Skeletal muscle cell (primary cell): ENCODE data around the gene SPATS2L.

Experiments
- DNase-seq: peaks from one replicate; pipeline ENCODE4 v3.0.0-alpha.2; 2010; ENCODE audit warnings: low read depth
- H3K4me3 ChIP-seq: 2 replicates; pipeline ENCODE4 v1.5.1; 2011; ENCODE audit warnings: low read depth, mild to moderate bottlenecking, control low read depth, low read length, moderate library complexity

Gene SPATS2L

DNA sequence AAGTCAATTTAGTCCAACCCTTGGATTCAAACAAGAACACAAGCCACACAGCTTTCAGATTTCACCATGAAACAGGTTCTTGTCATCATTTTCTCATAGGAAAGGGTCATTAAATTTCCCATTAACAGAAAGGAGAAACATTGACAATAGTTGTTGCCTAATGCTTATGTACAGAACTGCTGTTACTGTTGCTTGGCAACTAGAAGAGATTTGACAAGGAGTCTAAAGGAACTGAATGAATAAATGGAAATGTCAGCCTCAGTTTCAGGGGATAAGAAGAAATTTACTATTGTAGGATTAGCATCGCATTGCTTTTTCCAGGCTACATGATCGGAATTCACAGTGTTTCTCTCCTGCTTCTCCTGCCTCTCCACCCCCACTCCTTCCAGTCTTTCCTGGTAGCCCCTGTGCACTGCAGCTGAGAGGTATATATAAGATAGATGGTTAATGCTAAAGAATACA lies 90.3 kb downstream of the SPATS2L start:
- no peak for DNase-seq
- H3K4me3 ChIP-seq, result no peak overlapping the region

DNA sequence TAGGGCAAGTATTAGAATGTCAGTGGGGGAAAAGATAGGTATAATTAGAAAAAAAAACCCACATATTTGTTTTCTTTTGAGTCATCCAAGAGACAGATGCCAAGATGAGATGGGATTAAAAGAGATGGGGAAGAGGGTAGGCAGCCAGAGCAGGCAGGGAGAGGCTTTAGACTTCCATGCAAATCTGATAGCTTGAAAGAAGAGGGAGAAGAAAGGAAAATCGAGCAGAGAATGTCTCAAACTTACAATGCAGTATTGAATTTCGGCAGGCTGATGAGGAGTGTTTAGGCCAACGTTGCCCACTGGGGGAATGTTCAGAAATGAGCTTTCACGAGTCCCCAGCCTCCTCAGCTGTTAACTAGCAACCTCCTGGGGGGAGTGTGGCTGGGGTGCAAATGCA lies 91.3 kb downstream of the SPATS2L start:
- DNase-seq, result no peak
- H3K4me3 ChIP-seq, result no peak overlapping the region

DNA sequence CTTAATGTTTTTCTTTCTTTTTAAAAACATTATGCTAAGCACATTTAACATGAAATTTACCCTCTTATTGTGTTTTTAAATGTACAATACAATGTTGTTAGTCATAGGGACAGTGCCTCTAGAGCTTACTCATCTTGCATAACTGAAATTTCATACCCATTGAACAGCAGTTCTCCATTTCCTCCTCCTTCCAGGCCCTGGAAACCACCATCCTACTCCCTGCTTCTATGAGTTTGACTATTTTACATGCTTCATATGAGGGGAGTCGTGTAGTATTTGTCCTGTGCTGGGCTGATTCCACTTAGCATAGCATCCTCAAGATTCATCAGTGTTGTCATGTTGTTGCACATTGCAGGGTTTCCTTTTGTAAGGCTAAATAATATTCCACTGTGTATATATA lies 92.6 kb downstream of the SPATS2L start:
- no peak overlapping the region for H3K4me3 ChIP-seq
- DNase-seq, result no peak

DNA sequence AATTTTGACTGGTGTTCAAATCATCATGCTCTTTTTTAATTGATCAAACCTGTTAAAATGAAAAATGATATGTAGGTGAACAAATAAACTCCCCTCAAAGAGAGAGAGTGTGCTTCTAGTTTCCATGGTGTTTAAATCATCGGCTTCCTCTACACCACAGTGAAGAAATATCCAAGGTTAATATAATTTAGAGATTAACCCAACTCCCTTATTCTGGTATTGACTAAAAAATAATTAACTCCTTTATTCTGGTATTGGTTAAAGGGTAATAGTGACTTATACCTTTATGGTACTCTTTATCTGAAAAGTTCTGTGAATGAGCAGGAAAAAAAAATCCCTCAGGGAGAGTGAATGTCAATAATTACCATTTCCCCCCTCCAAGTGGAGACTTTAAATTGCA lies 93.1 kb downstream of the SPATS2L start:
- DNase-seq, result no peak
- no peak overlapping the region for H3K4me3 ChIP-seq

DNA sequence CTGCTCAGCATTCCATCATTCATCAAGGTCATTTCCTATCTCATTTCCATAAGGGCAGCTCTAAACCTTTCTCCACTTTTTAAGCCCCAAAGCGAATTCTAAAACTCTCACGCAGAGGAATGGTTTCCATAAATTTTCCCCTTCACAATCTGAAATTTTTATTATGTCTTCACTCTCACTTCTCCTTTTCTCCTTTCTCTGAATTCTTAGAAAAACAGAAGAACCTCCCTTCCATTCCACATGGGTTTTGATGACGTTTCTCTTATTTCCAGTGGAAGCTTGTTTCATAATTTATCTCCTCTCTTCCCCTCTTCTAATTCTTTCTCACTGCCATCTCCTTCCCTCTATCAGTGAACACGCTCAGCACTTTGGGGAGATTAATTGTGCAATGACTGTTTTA lies 97.3 kb downstream of the SPATS2L start:
- no peak for DNase-seq
- no peak overlapping the region for H3K4me3 ChIP-seq

DNA sequence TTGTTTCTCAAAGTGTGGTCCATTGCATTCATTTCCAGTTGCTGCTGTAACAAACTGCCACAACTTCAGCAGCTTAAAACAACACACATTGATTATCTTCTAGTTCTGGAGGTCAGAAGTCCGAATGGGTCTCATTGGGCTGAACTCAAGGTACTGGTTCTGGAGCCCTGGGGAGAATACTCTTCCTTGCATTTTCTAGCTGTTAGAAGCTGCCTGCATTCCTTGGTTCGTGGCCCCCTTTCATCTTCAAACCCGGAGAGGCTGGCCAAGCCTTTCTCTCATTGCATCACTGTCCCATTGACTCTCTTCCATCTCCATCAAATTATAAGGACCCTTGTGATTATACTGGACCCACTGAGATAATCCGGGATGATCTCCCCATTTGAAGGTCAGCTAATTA lies 98.1 kb downstream of the SPATS2L start:
- H3K4me3 ChIP-seq, result no peak overlapping the region
- no peak for DNase-seq

DNA sequence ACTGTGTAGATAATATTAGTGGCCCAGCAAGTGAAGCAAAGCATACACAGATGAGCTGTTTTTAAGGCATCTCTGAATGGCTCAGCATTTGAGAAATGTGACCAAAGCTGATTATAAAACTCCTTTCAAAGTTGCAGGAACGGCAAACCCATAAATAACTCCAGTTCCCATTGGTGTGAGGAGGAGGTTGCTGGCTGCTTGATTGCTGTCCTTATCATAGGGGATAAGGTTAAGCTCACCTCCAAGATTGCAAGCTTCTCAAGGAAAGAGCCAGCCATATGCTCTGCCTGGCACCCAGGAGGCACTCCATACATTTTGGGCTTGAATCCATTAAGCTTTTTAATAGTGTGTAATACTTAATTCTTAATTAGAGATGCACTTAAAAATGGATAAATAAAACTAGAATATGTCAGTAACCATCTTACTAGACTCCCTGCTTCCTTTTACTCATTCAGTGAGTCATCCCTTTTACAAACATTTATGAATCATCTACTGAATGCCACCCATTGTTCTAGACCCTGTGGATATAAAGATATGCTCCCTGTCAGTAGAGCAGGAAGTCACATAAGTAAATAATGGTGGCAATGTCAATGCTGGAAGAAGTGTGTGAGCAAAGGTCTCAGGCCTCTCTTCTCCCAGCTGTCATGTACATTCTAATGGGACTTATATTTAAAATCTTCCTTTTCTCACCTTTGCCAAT lies 99.3 kb downstream of the SPATS2L start:
- no peak overlapping the region for H3K4me3 ChIP-seq
- DNase-seq, result peak; percentile 62

DNA sequence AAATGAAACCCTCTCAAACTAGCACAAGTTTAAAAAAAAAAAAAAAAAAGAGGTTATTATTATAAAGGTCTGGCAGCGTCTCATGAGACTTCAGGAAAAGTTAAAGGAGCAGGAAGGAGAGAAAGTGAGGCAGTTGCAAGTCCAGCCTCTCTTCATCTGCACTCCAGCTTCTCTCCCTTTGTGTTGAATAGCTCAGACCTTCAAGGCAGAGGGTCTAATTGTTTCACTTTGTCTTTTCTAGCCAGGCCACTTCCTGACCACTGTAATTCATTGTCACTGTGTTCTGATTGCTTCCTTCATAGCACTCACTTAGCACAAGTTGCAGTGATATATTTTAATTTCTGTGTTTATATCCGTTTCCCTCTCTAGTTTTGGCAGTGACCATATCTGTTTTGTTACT lies 99.9 kb downstream of the SPATS2L start:
- DNase-seq, result no peak
- H3K4me3 ChIP-seq, result no peak overlapping the region

DNA sequence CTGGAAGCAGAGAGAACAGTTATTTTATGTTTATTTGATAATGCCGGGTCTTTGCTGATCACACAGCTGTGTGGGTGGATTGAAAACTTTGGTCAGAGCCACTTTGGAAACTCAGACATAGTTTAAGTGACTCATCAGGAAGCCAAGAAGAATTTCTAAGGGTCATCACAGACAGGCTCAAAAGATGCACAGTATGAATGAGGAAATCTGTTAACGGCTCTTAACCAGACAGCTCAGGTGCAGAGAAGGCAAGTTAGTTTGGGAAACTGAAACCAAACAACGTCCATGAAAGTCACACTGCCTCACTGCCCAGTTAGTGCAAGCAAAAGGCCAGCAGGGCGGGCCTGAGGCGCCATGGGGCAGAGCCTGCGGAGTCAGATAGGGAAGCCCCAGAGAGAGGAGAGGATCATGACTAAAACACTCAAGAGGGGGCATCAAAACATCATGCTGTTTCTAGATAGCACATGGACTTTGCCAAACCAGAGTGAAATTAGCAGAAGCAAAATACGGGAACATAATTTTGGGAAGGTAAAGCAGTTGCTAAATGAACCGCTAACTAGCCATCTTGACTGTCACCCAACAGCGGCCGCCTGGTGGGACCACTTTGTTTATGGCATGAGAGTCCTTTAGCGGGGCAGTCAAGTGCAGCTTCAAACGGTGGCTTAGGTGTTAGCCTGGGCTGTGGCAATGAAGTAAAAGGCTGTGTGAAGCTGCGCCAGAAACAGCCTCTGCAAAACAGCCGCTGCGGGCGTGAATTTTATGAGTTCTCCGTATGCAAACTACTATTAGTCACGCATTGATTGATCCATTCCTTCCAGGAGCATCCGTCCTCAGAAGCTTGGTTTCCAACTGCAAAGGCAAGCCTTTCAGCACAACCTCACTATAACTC lies 102.2 kb downstream of the SPATS2L start:
- DNase-seq, result peak; percentile 79
- peak overlapping the region; percentile 10 for H3K4me3 ChIP-seq

DNA sequence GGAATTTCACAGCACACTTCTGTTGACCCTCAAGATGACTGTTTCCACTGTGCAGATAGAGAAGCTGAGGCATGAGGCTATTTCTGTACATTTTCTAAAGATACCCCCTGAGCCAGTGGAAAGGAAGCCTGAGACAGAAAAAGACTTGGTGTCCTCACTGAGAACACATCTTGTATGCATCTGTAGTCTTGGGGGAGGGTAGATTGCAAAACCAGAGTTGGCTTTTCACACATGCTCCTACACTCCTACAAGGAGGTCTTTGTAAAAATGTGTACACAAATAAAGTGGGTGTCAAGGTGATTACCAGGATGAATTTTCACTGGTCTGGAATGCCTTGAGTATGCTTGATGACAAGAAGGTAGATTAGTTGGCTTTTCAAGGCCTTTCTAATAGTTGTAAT lies 105.3 kb downstream of the SPATS2L start:
- DNase-seq, result no peak
- H3K4me3 ChIP-seq, result no peak overlapping the region

DNA sequence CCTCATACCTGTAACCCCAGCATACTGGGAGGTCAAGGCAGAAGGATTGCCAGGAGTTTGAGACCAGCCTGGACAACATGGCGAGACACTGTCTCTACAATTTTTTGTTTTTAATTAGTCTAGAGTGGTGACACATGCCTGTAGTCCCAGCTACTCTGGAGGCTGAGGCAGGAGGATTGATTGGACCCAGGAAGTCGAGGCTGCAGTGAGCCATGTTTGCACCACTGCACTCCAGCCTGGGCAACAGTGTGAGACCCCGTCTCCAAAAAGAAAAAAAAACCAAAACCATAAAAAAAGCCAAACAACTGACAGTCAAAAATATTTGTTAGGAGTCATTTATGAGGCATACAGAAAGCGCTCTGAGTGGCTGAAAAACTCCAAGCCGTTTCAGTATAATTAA lies 107.9 kb downstream of the SPATS2L start:
- no peak overlapping the region for H3K4me3 ChIP-seq
- DNase-seq, result no peak

DNA sequence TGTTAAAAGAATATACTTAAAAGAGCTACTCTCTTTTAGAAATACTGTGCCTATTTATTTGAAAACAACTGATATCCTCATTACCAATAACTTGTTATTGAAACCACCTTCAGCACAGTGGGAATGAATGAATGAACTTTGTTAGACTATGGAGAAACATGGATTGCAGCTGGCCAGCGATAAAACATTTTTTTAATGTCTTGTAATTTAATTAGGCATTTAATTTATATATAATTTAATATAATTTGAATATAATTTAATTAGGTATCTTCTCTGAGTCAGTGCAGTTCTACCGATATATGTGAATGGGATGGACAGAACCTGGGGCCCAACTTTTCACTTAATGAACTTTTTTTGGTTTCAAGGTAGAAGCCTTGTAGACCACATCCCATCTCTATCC lies 109.0 kb downstream of the SPATS2L start:
- no peak for DNase-seq

DNA sequence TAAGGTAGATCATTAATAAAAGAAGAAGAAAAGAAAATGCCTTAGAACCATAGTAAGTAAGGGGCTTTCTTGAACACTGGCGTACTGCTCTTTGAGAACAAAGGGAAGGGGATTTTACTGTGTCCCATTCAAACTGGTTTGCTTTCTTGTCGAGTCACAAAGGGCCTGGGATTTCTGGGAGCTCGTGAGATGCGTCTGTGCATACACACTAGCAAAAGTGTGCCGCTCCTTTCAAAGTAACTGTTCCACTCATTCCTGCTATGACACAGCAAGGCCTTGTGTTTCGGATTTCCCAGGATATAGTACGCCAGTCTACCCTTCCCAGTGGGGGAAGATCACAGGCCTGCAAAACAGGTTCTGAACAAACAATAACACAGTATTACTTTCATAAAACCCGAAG lies 110.4 kb downstream of the SPATS2L start:
- H3K4me3 ChIP-seq, result no peak overlapping the region
- no peak for DNase-seq

More for the DNA sequence above, 109.0 kb downstream of the SPATS2L start:
- no peak overlapping the region for H3K4me3 ChIP-seq

DNA sequence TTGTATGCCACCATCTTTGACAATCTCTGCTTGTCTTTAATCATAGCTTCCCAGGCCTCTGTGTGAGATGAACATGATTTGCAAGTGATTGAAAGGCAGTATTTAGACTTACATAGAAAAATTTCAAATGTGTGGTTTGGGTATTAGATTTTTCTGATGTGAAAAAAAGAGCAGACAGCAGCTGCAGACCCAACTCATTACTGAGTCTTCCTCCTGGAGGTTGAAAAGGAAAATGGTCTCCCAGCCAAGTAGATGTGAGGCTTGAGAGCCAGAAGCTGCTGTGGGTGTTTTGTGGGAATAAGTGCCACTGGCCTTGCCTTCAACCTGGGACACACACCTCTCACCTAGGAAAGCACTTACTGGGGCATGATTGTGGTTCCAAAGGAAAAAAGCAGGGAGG lies 110.9 kb downstream of the SPATS2L start:
- DNase-seq, result no peak

DNA sequence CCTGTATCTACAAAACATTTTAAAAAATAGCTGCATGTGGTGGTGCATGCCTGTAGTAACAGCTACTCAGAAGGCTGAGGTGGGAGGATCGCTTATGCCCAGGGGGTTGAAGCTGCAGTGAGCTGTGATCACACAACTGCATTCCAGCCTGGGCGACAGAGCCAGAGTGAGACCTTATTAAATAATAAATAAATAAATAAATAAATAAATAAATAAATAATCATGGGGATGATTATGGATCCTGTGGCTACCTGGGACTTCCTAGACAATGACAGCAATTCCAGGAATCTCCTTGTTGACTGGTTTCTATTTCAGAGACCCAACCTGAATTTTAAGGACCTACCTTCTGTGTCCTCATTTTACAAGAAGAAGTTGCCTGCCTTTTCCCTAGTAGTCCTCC lies 111.9 kb downstream of the SPATS2L start:
- H3K4me3 ChIP-seq, result no peak overlapping the region
- no peak for DNase-seq

More for the DNA sequence above, 110.9 kb downstream of the SPATS2L start:
- no peak overlapping the region for H3K4me3 ChIP-seq

DNA sequence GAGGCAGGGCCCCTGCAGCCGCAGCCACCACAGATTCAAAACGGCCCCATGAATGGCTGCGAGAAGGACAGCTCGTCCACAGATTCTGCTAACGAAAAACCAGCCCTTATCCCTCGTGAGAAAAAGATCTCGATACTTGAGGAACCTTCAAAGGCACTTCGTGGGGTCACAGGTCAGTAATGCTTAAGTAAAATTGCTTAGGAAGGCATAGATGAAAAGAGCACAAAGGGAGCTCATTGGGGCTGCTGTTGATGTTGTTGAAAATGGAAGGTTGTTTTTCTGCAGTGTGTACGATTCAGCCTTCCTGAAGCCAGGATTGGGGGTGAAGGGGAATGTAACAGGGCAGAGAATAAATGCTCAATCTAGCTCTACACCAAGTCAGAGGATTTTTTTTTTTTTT lies 112.8 kb downstream of the SPATS2L start:
- no peak overlapping the region for H3K4me3 ChIP-seq
- DNase-seq, result no peak

DNA sequence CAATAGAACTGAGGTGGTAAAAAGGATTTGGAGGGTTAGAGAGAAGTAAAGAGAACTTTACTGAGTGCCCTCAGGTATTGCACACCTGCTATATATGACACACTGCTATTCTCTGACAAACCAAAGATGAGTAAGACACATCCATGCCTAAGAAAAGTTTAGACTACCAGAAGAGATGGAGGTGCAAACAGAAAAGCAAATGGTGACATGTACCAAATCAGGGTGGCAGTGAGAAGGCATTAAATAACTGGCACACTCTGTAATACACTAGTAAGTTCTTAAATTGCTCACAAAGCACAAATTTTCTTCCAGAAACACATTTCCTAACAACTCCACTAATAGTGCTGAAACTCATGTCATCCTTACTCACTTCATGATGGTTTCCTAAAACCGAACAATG lies 114.8 kb downstream of the SPATS2L start:
- DNase-seq, result no peak
- H3K4me3 ChIP-seq, result no peak overlapping the region

DNA sequence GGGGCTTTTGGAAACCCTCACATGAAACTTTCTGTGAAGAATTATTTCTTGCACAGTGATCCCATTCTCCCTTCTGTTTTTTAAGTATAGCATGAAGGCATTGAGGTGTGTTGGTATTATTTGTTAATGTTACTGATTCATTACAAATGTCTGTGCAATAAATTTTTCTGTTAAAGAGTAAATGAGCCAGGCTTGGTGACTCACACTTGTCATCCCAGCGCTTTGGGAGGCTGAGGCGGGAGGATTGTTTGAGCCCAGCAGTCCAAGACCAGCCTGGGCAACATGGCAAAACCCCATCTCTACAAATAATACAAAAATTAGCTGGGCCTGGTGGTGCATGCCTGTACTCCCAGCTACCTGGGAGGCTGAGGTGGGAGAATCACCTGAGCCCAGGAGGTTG lies 115.6 kb downstream of the SPATS2L start:
- DNase-seq, result no peak
- no peak overlapping the region for H3K4me3 ChIP-seq

DNA sequence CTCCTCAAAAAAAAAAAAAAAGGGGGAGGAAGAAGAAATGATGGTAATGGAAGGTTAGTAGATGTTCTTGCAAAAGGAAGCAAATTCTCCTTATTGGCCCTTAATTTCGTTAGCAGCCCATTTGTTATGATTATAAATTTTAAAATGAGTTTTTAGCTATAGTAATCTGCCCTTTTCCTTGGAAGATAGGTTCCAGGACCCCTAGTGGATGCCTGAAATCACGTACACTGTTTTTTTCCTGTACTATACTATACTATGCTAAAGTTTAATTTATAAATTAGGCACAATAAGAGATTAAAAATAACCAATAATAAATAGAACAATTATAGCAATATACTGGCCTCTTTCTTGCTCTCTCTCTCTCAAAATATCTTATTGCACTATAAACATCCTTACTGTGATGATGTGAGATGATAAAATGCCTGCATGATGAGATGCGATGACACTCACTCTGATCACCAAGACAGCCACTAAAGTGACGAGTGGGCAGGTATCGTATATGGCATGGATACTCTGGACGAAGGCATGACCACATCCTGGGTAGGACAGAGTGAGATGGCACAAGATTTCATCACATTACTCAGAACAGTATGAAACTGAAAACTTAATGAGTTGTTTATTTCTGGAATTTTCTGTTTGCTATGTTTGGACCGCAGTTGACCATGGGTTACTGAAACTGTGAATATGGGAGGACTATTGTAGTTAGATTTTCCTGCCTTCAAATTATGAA lies 116.2 kb downstream of the SPATS2L start:
- no peak overlapping the region for H3K4me3 ChIP-seq
- no peak for DNase-seq

DNA sequence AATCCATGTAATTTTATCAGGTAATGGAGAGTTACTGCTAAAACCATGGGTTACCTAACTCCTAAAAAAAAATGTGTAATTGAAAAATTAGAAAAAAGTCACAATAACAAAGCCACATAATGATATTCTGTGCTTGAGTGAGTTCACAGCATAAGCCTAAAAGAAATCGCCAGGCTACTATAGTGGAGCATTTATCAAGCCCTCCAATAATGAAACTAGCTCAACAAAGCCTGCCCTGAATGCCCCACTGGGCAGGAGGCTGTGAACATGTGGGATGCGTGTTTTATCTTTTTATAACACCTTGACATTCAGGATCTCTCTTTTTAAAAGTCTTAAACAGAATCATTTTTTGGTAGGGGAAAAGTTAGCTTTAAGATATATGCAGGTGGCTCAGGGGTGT lies 117.0 kb downstream of the SPATS2L start:
- H3K4me3 ChIP-seq, result no peak overlapping the region
- DNase-seq, result no peak
